H9 (cell line): ENCODE measurements around the gene MEF2C. TPM values are rescaled to one million over a fixed set of nuclear protein-coding genes. Genes with fewer than 3 reads are reported as not detected.

Source experiments
- DNase-seq: peaks from one replicate; pipeline ENCODE4 v3.0.0-alpha.2; 2017
- H2AFZ ChIP-seq: one replicate; pipeline ENCODE4 v1.6.1; 2013; ENCODE audit warnings: mild to moderate bottlenecking, low read length, control low read depth, moderate library complexity
- H2AK5ac ChIP-seq: 2 replicates; pipeline ENCODE4 v1.6.1; 2013; ENCODE audit warnings: low read length, control low read depth, mixed read lengths; ENCODE audit not compliant: insufficient read length
- H2BK120ac ChIP-seq: one replicate; pipeline ENCODE4 v1.6.1; 2013; ENCODE audit warnings: low read depth, mild to moderate bottlenecking, low read length, control low read depth, inconsistent platforms; ENCODE audit not compliant: poor library complexity, severe bottlenecking
- H2BK12ac ChIP-seq: 2 replicates; pipeline ENCODE4 v1.6.1; 2013; ENCODE audit warnings: low read length, control low read depth, mixed read lengths, low read depth; ENCODE audit not compliant: insufficient read length
- H2BK15ac ChIP-seq: 2 replicates; pipeline ENCODE4 v1.6.1; 2013; ENCODE audit warnings: low read depth, low read length, control low read depth
- H2BK20ac ChIP-seq: one replicate; pipeline ENCODE4 v1.6.1; 2013; ENCODE audit warnings: low read depth, mild to moderate bottlenecking, low read length, control low read depth, inconsistent platforms; ENCODE audit not compliant: poor library complexity, severe bottlenecking
- H2BK5ac ChIP-seq: 2 replicates; pipeline ENCODE4 v1.6.1; 2013; ENCODE audit warnings: low read length, control low read depth, mixed read lengths; ENCODE audit not compliant: insufficient read length
- H3K14ac ChIP-seq: 2 replicates; pipeline ENCODE4 v1.6.1; 2013; ENCODE audit warnings: low read length, control low read depth; ENCODE audit not compliant: insufficient read depth
- H3K18ac ChIP-seq: 2 replicates; pipeline ENCODE4 v1.6.1; 2013; ENCODE audit warnings: low read depth, mild to moderate bottlenecking, mixed read lengths, low read length, control low read depth; ENCODE audit not compliant: insufficient read length
- H3K23ac ChIP-seq: 2 replicates; pipeline ENCODE4 v1.6.1; 2013; ENCODE audit warnings: low read length, control low read depth, mixed read lengths, low read depth; ENCODE audit not compliant: insufficient read length
- H3K23me2 ChIP-seq: 2 replicates; pipeline ENCODE4 v1.6.1; 2013; ENCODE audit warnings: low read depth, mild to moderate bottlenecking, mixed read lengths, low read length, control low read depth; ENCODE audit not compliant: insufficient read length, poor library complexity, severe bottlenecking
- H3K27ac ChIP-seq: 2 replicates; pipeline ENCODE4 v1.5.1; 2013; ENCODE audit warnings: low read length, control low read depth, mixed read lengths, low read depth; ENCODE audit not compliant: insufficient read length
- H3K27me3 ChIP-seq: 2 replicates; pipeline ENCODE4 v1.6.1; 2013; ENCODE audit warnings: low read length, control low read depth, inconsistent platforms; ENCODE audit not compliant: insufficient read depth
- H3K4ac ChIP-seq: 2 replicates; pipeline ENCODE4 v1.6.1; 2013; ENCODE audit warnings: low read depth, mild to moderate bottlenecking, control low read depth, inconsistent platforms, low read length, moderate library complexity
- H3K4me1 ChIP-seq: 2 replicates; pipeline ENCODE4 v1.6.1; 2013; ENCODE audit warnings: low read length, control low read depth, inconsistent platforms; ENCODE audit not compliant: insufficient read depth
- H3K4me2 ChIP-seq: 2 replicates; pipeline ENCODE4 v1.6.1; 2013; ENCODE audit warnings: low read length, control low read depth, mixed read lengths; ENCODE audit not compliant: insufficient read length, insufficient read depth
- H3K56ac ChIP-seq: 2 replicates; pipeline ENCODE4 v1.6.1; 2013; ENCODE audit warnings: low read depth, mild to moderate bottlenecking, mixed read lengths, low read length, control low read depth; ENCODE audit not compliant: insufficient read length
- H3K79me1 ChIP-seq: 2 replicates; pipeline ENCODE4 v1.6.1; 2013; ENCODE audit warnings: low read depth, mild to moderate bottlenecking, moderate library complexity, low read length, control low read depth, inconsistent platforms; ENCODE audit not compliant: insufficient read depth, poor library complexity, severe bottlenecking
- H3K79me2 ChIP-seq: 2 replicates; pipeline ENCODE4 v1.6.1; 2013; ENCODE audit warnings: low read length, control low read depth, inconsistent platforms; ENCODE audit not compliant: insufficient read depth
- H3K9ac ChIP-seq: 2 replicates; pipeline ENCODE4 v1.6.1; 2013; ENCODE audit warnings: low read length, control low read depth, mixed read lengths; ENCODE audit not compliant: insufficient read length; ENCODE audit errors: extremely low read depth
- H3K9me3 ChIP-seq: one replicate; pipeline ENCODE4 v1.6.1; 2013; ENCODE audit warnings: low read depth, low read length, inconsistent platforms; ENCODE audit not compliant: control insufficient read depth
- H3T11ph ChIP-seq: one replicate; pipeline ENCODE4 v1.6.1; 2013; ENCODE audit warnings: mild to moderate bottlenecking, low read length, control low read depth, inconsistent platforms
- H4K20me1 ChIP-seq: one replicate; pipeline ENCODE4 v1.6.1; 2013; ENCODE audit not compliant: control insufficient read depth, insufficient read length, insufficient read depth
- H4K5ac ChIP-seq: 2 replicates; pipeline ENCODE4 v1.6.1; 2013; ENCODE audit warnings: low read depth, mild to moderate bottlenecking, mixed read lengths, low read length, control low read depth; ENCODE audit not compliant: insufficient read length
- H4K8ac ChIP-seq: replicated peaks from 2 replicates; pipeline ENCODE4 v1.6.1; 2013; ENCODE audit warnings: low read length, control low read depth, mixed read lengths, low read depth; ENCODE audit not compliant: insufficient read length
- H4K91ac ChIP-seq: 2 replicates; pipeline ENCODE4 v1.6.1; 2013; ENCODE audit warnings: low read depth, mild to moderate bottlenecking, moderate library complexity, mixed read lengths, low read length, control low read depth; ENCODE audit not compliant: insufficient read length
- H3K27ac Mint-ChIP-seq, 3 experiments: 2 replicates in 2 of 3; 3 replicates in 1 of 3; pipeline ENCODE4 v1.8.0; 2020 to 2021; ENCODE audit warnings: mixed read lengths in 3 of 3, mild to moderate bottlenecking in 1 of 3, moderate library complexity in 1 of 3
- H3K27me3 Mint-ChIP-seq: 2 replicates; pipeline ENCODE4 v1.8.0; 2021; ENCODE audit warnings: low read depth, mild to moderate bottlenecking, moderate library complexity, mixed read lengths
- H3K36me3 Mint-ChIP-seq, 3 experiments: 2 replicates in 2 of 3; 3 replicates in 1 of 3; pipeline ENCODE4 v1.8.0; 2020 to 2021; ENCODE audit warnings: low read depth in 3 of 3, mixed read lengths in 3 of 3; ENCODE audit not compliant: insufficient read depth in 1 of 3
- H3K4me1 Mint-ChIP-seq, 2 experiments: 2 replicates each; pipeline ENCODE4 v1.8.0; 2020; ENCODE audit warnings: mixed read lengths in 2 of 2
- H3K4me3 Mint-ChIP-seq, 2 experiments: 2 replicates in 1 of 2; 3 replicates in 1 of 2; pipeline ENCODE4 v1.8.0; 2020 to 2021; ENCODE audit warnings: mild to moderate bottlenecking in 2 of 2, mixed read lengths in 2 of 2, moderate library complexity in 1 of 2
- H3K9me3 Mint-ChIP-seq, 2 experiments: 2 replicates in 1 of 2; 3 replicates in 1 of 2; pipeline ENCODE4 v1.8.0; 2020; ENCODE audit warnings: mild to moderate bottlenecking in 2 of 2, mixed read lengths in 2 of 2, moderate library complexity in 1 of 2
- WGBS: extraction: QIAGEN DNeasy Blood & Tissue Kit; methylation state at CpG from one replicate; pipeline ENCODE4 v1.1.7; 2013; ENCODE audit warnings: missing lambda C conversion rate, low lambda C conversion rate, mixed read lengths; ENCODE audit not compliant: insufficient read length; ENCODE audit errors: extremely low coverage; 5-methylcytosine and 5-hydroxymethylcytosine counted together
- total RNA-seq: library from RNA; stranded (reverse); gene quantifications from 2 replicates; pipeline ENCODE4 v1.2.1, GENCODE V29; 2021
- TF ChIP-seq, protein P1 (sequence below): fragments of 200-600 bp; sonication (generic); conservative IDR thresholded peaks from 3 replicates; pipeline ENCODE4 v1.8.0; 2021; ENCODE audit warnings: antibody characterized with exemption, mild to moderate bottlenecking

MEF2C gene
- total RNA-seq, 1 experiment from 2014 or later: 0.11 TPM

DNA sequence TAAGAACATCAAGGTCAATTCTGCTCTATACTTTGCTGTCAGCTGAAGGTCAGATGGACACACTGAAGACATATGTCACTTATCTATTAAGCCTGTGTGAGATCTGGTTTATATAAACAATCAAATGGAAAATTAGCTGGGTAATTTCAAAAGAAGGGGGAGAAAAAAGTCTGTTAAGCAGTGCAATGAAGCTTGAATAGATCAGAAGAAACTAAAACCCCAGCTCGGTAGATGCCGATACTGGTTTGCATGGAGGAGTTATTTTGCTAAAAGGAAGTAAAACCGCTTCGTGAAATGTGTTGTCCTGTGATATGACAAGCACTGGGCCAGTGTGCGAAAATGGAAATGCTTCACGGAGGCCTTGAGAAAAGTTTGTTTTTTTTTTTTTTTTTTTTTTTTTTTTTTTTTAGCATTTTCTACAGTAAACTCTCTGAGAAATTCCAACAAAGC lies 148.8 kb downstream of the MEF2C start:
- H3K4ac ChIP-seq: no peak overlapping the region
- no peak overlapping the region for H3K14ac ChIP-seq
- H4K5ac ChIP-seq: no peak overlapping the region
- H3K79me2 ChIP-seq: no peaks in the 10 kb centered on the region
- H3K4me1 ChIP-seq: no peaks in the 10 kb centered on the region; the same call in 1 of the 2 replicates
- H2AK5ac ChIP-seq: no peak overlapping the region
- no peak overlapping the region for H2BK120ac ChIP-seq
- no peak overlapping the region for H2BK12ac ChIP-seq
- H4K91ac ChIP-seq: no peak overlapping the region
- no peak overlapping the region for H3K9ac ChIP-seq
- no peak for DNase-seq
- no CpG with 5 or more reads among the region's 6 CpGs for WGBS
- no peak overlapping the region for H2BK5ac ChIP-seq
- Mint-ChIP-seq H3K4me3 (no peak overlapping the region), H3K9me3 (no peaks in the 10 kb centered on the region), H3K4me1 (peaks cover 13 to 14% of the 10 kb centered on the region in 2 experiments), H3K27ac (no peak overlapping the region), H3K36me3 (no peaks in the 10 kb centered on the region), H3K27me3 (no peaks in the 10 kb centered on the region; the same call in 1 of the 2 replicates)
- no peak overlapping the region for H3K23ac ChIP-seq
- no peak overlapping the region for H2BK15ac ChIP-seq
- H3K27ac ChIP-seq: no peak overlapping the region
- no peak overlapping the region for H3T11ph ChIP-seq
- H3K18ac ChIP-seq: no peak overlapping the region
- no peak overlapping the region for H3K56ac ChIP-seq
- no peak overlapping the region for H2AFZ ChIP-seq
- no peak overlapping the region for H2BK20ac ChIP-seq
- no peaks in the 10 kb centered on the region for H3K79me1 ChIP-seq
- no peaks in the 10 kb centered on the region for H3K27me3 ChIP-seq
- no peaks in the 10 kb centered on the region for H3K9me3 ChIP-seq
- TF ChIP-seq, protein P1, sequence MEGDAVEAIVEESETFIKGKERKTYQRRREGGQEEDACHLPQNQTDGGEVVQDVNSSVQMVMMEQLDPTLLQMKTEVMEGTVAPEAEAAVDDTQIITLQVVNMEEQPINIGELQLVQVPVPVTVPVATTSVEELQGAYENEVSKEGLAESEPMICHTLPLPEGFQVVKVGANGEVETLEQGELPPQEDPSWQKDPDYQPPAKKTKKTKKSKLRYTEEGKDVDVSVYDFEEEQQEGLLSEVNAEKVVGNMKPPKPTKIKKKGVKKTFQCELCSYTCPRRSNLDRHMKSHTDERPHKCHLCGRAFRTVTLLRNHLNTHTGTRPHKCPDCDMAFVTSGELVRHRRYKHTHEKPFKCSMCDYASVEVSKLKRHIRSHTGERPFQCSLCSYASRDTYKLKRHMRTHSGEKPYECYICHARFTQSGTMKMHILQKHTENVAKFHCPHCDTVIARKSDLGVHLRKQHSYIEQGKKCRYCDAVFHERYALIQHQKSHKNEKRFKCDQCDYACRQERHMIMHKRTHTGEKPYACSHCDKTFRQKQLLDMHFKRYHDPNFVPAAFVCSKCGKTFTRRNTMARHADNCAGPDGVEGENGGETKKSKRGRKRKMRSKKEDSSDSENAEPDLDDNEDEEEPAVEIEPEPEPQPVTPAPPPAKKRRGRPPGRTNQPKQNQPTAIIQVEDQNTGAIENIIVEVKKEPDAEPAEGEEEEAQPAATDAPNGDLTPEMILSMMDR: no peak
- H3K4me2 ChIP-seq: no peak overlapping the region
- H4K20me1 ChIP-seq: no peaks in the 10 kb centered on the region
- H4K8ac ChIP-seq: no peak overlapping the region
- no peaks in the 10 kb centered on the region for H3K23me2 ChIP-seq
